ENCODE data around the gene CNN1. TPM values are rescaled to one million over a fixed set of nuclear protein-coding genes. Genes with fewer than 3 reads are reported as not detected.

CNN1 gene
- total RNA-seq, 1 experiment from 2014 or later, result 15.7 TPM

- WGBS (ENCODE audit: extremely low coverage, insufficient read length, low lambda C conversion rate), result no CpG with 5 or more reads among the region's 5 CpGs
- peak overlapping the region in 1 of 2 experiments; percentile 3; a peak in 1 of 5 replicates for H3K4me3 Mint-ChIP-seq
Observed at GRCh38 chr19:11534948-11535347, 3.7 kb upstream of the CNN1 start.

More at GRCh38 chr19:11534948-11535347, 3.7 kb upstream of the CNN1 start:
- no peaks in the 10 kb centered on the region for H3K9me3 ChIP-seq (ENCODE audit: control insufficient read depth, low read depth, low read length)
- no peak overlapping the region for H2BK5ac ChIP-seq (ENCODE audit: insufficient read length, low read length)
- H3K4me1 ChIP-seq (ENCODE audit: insufficient read depth, low read length), result no peaks in the 10 kb centered on the region
- no peak overlapping the region for H3K23ac ChIP-seq (ENCODE audit: insufficient read length, low read depth, low read length)
- no peak overlapping the region for H4K8ac ChIP-seq (replicated peaks; ENCODE audit: insufficient read length, low read depth, low read length)
- no peaks in the 10 kb centered on the region for H4K20me1 ChIP-seq (ENCODE audit: control insufficient read depth, insufficient read depth, insufficient read length)
- no peak for DNase-seq
- H3T11ph ChIP-seq (ENCODE audit: low read length), result no peak overlapping the region
- no peaks in the 10 kb centered on the region for H3K79me1 ChIP-seq (ENCODE audit: insufficient read depth, low read depth, low read length, poor library complexity, severe bottlenecking)
- H2BK20ac ChIP-seq (ENCODE audit: low read depth, low read length, poor library complexity, severe bottlenecking), result no peak overlapping the region
- H3K4me1 Mint-ChIP-seq, result peaks cover 10 to 21% of the 10 kb centered on the region in 2 experiments
- H3K4ac ChIP-seq (ENCODE audit: low read depth, low read length), result no peak overlapping the region
- peaks cover 20% of the 10 kb centered on the region for H3K27me3 Mint-ChIP-seq (ENCODE audit: low read depth)
- no peak overlapping the region for H2AFZ ChIP-seq (ENCODE audit: low read length)
- no peak overlapping the region for H2AK5ac ChIP-seq (ENCODE audit: insufficient read length, low read length)
- H2BK12ac ChIP-seq (ENCODE audit: insufficient read length, low read depth, low read length), result no peak overlapping the region
- no peak overlapping the region for H4K91ac ChIP-seq (ENCODE audit: insufficient read length, low read depth, low read length)
- no peak overlapping the region for H3K14ac ChIP-seq (ENCODE audit: insufficient read depth, low read length)
- no peaks in the 10 kb centered on the region; a peak in 1 of 5 replicates for H3K9me3 Mint-ChIP-seq
- H3K4me2 ChIP-seq (ENCODE audit: insufficient read depth, insufficient read length, low read length), result no peak overlapping the region
- no peak overlapping the region; a peak in 1 of 7 replicates for H3K27ac Mint-ChIP-seq
- peaks cover 6% of the 10 kb centered on the region for H3K23me2 ChIP-seq (ENCODE audit: insufficient read length, low read depth, low read length, poor library complexity, severe bottlenecking)
- H3K79me2 ChIP-seq (ENCODE audit: insufficient read depth, low read length), result no peaks in the 10 kb centered on the region
- no peaks in the 10 kb centered on the region for H3K27me3 ChIP-seq (ENCODE audit: insufficient read depth, low read length)
- no peak overlapping the region for H3K27ac ChIP-seq (ENCODE audit: insufficient read length, low read depth, low read length)
- H4K5ac ChIP-seq (ENCODE audit: insufficient read length, low read depth, low read length), result no peak overlapping the region
- no peak overlapping the region for H2BK120ac ChIP-seq (ENCODE audit: low read depth, low read length, poor library complexity, severe bottlenecking)
- no peak overlapping the region for H3K56ac ChIP-seq (ENCODE audit: insufficient read length, low read depth, low read length)
- TF ChIP-seq, protein P1, sequence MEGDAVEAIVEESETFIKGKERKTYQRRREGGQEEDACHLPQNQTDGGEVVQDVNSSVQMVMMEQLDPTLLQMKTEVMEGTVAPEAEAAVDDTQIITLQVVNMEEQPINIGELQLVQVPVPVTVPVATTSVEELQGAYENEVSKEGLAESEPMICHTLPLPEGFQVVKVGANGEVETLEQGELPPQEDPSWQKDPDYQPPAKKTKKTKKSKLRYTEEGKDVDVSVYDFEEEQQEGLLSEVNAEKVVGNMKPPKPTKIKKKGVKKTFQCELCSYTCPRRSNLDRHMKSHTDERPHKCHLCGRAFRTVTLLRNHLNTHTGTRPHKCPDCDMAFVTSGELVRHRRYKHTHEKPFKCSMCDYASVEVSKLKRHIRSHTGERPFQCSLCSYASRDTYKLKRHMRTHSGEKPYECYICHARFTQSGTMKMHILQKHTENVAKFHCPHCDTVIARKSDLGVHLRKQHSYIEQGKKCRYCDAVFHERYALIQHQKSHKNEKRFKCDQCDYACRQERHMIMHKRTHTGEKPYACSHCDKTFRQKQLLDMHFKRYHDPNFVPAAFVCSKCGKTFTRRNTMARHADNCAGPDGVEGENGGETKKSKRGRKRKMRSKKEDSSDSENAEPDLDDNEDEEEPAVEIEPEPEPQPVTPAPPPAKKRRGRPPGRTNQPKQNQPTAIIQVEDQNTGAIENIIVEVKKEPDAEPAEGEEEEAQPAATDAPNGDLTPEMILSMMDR (conservative IDR thresholded peaks at IDR 0.05), result no peak
- H3K36me3 Mint-ChIP-seq (ENCODE audit: insufficient read depth in 1 of 3, low read depth in 3 of 3), result no peaks in the 10 kb centered on the region
- H2BK15ac ChIP-seq (ENCODE audit: low read depth, low read length), result no peak overlapping the region
- H3K18ac ChIP-seq (ENCODE audit: insufficient read length, low read depth, low read length), result no peak overlapping the region
- no peak overlapping the region for H3K9ac ChIP-seq (ENCODE audit: extremely low read depth, insufficient read length, low read length)
